Chondrocyte (in vitro differentiated cells): Measurements from ENCODE around the gene MAGEA8. TPM values are rescaled to one million over a fixed set of nuclear protein-coding genes. Genes with fewer than 3 reads are reported as not detected.

ENCODE experiments used
- DNase-seq: peaks from one replicate; pipeline ENCODE4 v3.0.0; 2021; ENCODE audit warnings: mixed read lengths, low spot score
- H3K27ac Mint-ChIP-seq: one replicate; pipeline ENCODE4 v1.8.0; 2021; ENCODE audit warnings: mild to moderate bottlenecking, moderate library complexity, mixed read lengths; ENCODE audit not compliant: unreplicated experiment
- H3K27me3 Mint-ChIP-seq: 2 replicates; pipeline ENCODE4 v1.8.0; 2021; ENCODE audit warnings: low read depth, mixed read lengths
- H3K36me3 Mint-ChIP-seq: 2 replicates; pipeline ENCODE4 v1.8.0; 2021; ENCODE audit warnings: low read depth, mixed read lengths
- H3K4me1 Mint-ChIP-seq: 2 replicates; pipeline ENCODE4 v1.8.0; 2021; ENCODE audit warnings: low read depth, mild to moderate bottlenecking, mixed read lengths
- H3K4me3 Mint-ChIP-seq: one replicate; pipeline ENCODE4 v1.8.0; 2021; ENCODE audit warnings: mild to moderate bottlenecking, moderate library complexity, mixed read lengths; ENCODE audit not compliant: unreplicated experiment
- H3K9me3 Mint-ChIP-seq: 2 replicates; pipeline ENCODE4 v1.8.0; 2021; ENCODE audit warnings: low read depth, mixed read lengths
- total RNA-seq: library from RNA; stranded (reverse); gene quantifications from 3 replicates; pipeline ENCODE4 v1.2.1, GENCODE V29; 2021
- TF ChIP-seq, protein P1 (sequence below): fragments of 200-600 bp; sonication (generic); IDR thresholded peaks from 2 replicates; pipeline ENCODE4 v1.5.0; 2021; ENCODE audit warnings: antibody characterized with exemption, mild to moderate bottlenecking, moderate library complexity

The MAGEA8 gene
- total RNA-seq, 1 donor from 2014 or later, result not detected

DNA sequence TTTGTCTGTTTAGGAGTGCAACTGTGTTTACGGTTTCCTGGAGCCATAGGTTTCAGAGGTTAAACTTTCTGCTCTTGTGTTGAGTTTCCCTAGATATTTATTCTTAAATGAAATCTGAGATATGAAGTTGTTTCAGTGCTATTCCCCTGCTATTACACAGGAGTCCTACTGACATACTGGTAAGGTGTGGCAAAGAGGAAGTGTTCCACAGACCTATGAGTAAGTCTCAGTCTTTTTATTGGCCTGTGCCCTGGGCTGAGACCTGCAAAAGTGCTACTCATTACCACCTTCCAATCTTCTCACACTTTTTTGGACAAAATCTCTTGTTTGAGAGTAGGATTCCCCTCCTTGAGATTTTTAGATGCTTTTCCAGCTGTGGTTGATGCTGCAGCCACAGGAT is 35.6 kb upstream of the MAGEA8 start:
- no peak overlapping the region for H3K4me3 Mint-ChIP-seq
- no peaks in the 10 kb centered on the region for H3K27me3 Mint-ChIP-seq
- no peak for DNase-seq
- TF ChIP-seq, protein P1, sequence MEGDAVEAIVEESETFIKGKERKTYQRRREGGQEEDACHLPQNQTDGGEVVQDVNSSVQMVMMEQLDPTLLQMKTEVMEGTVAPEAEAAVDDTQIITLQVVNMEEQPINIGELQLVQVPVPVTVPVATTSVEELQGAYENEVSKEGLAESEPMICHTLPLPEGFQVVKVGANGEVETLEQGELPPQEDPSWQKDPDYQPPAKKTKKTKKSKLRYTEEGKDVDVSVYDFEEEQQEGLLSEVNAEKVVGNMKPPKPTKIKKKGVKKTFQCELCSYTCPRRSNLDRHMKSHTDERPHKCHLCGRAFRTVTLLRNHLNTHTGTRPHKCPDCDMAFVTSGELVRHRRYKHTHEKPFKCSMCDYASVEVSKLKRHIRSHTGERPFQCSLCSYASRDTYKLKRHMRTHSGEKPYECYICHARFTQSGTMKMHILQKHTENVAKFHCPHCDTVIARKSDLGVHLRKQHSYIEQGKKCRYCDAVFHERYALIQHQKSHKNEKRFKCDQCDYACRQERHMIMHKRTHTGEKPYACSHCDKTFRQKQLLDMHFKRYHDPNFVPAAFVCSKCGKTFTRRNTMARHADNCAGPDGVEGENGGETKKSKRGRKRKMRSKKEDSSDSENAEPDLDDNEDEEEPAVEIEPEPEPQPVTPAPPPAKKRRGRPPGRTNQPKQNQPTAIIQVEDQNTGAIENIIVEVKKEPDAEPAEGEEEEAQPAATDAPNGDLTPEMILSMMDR, result no peak
- peaks cover 9% of the 10 kb centered on the region for H3K9me3 Mint-ChIP-seq
- H3K36me3 Mint-ChIP-seq, result no peaks in the 10 kb centered on the region
- no peak overlapping the region for H3K27ac Mint-ChIP-seq
- H3K4me1 Mint-ChIP-seq, result no peaks in the 10 kb centered on the region

DNA sequence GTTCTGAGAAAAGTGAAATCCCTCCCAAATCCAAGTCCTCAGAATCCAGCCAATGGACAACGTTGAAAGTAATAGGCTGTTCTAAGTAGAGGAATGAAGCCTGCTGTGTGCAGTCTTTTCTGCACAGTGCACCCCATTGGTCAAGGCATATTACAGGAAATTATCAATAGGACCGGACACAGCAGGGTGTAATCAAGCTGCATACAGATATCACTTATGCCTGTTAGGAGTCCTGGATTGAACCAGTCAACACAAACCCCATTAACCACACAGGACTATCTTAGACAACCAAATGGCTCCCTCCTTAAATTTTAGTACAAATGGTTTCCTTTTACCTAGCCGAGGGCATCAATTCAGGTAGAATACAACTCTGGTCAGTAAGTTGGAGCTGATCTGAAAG is 34.2 kb upstream of the MAGEA8 start:
- no peaks in the 10 kb centered on the region for H3K4me1 Mint-ChIP-seq
- H3K9me3 Mint-ChIP-seq, result peaks cover 9% of the 10 kb centered on the region
- H3K4me3 Mint-ChIP-seq, result no peak overlapping the region
- peaks cover 2% of the 10 kb centered on the region for H3K27me3 Mint-ChIP-seq
- no peak for DNase-seq
- TF ChIP-seq, protein P1, result no peak
- H3K36me3 Mint-ChIP-seq, result no peaks in the 10 kb centered on the region
- H3K27ac Mint-ChIP-seq, result no peak overlapping the region

DNA sequence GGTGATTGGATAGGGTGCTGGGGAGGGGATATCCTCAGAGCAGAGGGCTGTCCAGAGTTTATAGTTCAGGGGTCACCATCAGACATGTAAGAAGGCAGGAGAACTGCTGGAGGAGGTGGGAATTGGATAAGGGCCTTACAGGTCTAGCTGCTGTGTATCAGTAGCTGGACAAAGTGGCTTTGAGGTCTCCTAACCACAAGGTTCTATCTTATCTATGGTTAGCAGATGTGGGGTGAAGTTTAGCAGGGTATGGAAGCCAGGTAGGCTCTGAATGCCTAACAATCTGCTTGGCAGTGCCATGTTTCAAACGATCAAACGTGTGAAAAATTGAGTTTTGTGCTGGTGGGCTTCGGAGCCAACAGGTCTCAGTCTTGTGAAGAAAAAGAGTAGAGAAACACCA is 32.1 kb upstream of the MAGEA8 start:
- Mint-ChIP-seq H3K4me1 (no peaks in the 10 kb centered on the region), H3K4me3 (no peak overlapping the region), H3K9me3 (peaks cover 12% of the 10 kb centered on the region), H3K36me3 (no peaks in the 10 kb centered on the region), H3K27ac (no peak overlapping the region), H3K27me3 (peaks cover 2% of the 10 kb centered on the region)
- TF ChIP-seq, protein P1, result no peak
- no peak for DNase-seq

DNA sequence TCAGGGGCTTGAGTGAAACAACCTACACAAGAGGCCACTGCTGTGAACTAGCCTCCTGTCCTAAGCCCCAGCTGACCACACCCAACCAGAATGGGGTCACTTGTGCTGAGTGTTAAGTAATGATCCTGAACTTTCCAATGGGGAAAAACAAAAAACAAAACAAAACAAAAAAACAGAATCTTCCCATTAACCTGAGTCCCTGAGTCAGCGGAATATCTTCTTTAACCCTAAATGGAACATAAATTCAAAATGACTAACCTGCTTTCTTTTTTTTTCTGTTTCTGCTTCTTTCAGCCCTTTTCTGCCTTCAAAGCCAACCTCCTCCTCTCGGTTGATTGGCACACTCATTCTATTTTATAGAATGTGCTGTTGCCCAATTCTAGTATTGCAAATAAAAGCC is 31.2 kb upstream of the MAGEA8 start:
- Mint-ChIP-seq H3K4me1 (no peaks in the 10 kb centered on the region), H3K9me3 (peaks cover 9% of the 10 kb centered on the region), H3K4me3 (no peak overlapping the region), H3K36me3 (no peaks in the 10 kb centered on the region), H3K27ac (no peak overlapping the region), H3K27me3 (peaks cover 2% of the 10 kb centered on the region)
- DNase-seq, result no peak
- TF ChIP-seq, protein P1, result no peak

DNA sequence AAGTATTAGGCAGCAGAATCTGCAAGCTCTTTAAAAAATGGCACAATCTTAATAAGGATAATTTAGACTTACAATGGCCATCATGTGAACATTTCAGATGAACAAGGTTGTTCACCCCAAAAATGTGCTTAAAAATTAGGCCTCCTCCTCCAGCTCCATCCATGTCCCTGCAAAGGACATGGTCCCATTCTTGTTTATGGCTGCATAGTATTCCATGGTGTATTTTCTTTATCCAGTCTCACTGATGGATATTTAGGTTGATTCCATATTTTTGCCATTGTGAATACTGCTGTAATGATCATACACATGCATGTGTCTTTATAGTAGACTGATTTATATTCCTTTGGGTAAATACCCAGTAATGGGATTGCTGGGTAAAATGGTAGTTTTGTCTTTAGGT is 29.1 kb upstream of the MAGEA8 start:
- peaks cover 11% of the 10 kb centered on the region for H3K9me3 Mint-ChIP-seq
- DNase-seq, result no peak
- no peak overlapping the region for H3K4me3 Mint-ChIP-seq
- no peak overlapping the region for H3K27ac Mint-ChIP-seq
- TF ChIP-seq, protein P1, result no peak
- peaks cover 2% of the 10 kb centered on the region for H3K27me3 Mint-ChIP-seq
- no peaks in the 10 kb centered on the region for H3K36me3 Mint-ChIP-seq
- H3K4me1 Mint-ChIP-seq, result no peaks in the 10 kb centered on the region
